ENCODE results near the gene RASL10B.
A peak's percentile ranks its signal among the peaks of the same experiment; 100 is the strongest.
"Not testable (repeated sequence)": the region's sequence is repeated elsewhere in the genome, so short reads cannot be mapped to it uniquely, and the experiment has no call there.

The RASL10B gene, protein sequence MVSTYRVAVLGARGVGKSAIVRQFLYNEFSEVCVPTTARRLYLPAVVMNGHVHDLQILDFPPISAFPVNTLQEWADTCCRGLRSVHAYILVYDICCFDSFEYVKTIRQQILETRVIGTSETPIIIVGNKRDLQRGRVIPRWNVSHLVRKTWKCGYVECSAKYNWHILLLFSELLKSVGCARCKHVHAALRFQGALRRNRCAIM

DNA sequence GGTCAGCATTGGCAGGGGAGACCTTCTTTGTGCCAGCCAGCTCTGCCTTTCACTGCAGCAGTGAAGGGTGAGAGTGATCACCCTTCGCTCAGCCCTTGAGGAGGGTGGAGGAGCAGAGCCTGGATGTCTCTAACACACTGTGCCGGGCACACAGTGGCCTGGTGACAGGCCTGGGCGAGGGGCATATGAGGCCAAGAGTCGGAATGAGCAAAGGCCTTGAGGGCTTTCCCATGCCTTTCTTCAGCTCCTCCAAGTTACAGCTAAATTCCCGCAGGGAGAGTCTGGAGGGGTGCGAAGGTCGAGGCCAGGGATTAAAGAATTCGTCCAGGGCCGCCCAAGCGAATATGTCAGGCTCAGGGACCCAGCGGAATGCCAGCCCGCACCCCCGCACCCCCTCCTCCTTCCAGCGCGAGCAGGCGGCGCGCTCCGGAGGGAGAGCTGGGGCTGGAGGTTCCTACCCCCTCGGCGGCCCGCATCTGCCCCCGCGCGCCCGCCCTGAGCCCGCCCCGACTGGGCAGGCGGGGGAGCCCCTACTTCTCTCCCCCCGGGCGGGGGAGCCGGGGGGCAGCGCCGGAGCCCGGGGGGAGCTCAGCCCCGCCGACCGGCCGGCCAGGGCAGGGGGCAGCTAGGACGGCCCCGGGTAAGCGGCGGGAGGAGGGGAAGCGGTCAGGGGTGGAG is at the start of gene RASL10B:
Gene RASL10B (plus strand): TSS at position 401 of the 678 bp plus-strand sequence. CDS start 3,546 bp downstream, outside the sequence.
- DNase-seq, result peak; percentile 37

DNA sequence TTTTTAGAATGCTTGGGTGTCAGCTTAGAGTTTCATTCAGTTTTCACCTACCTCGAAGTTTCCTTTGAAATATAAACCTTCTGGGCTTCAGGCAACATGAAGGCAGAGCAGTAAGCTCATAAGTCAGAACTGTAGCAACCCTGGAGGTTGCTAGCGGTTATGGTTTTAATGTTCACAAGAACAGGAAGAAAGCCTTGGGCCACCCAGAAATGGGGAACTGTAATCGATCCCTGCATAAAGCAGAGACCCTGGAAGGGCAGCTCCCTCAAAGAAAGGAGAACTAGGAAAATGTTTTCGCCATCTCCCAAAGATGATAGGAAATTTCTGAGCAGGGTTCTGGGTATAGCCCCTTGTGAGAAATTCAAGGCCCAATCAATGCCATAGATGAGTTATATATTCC is 47.8 kb upstream of the RASL10B start:
- no peak for DNase-seq

DNA sequence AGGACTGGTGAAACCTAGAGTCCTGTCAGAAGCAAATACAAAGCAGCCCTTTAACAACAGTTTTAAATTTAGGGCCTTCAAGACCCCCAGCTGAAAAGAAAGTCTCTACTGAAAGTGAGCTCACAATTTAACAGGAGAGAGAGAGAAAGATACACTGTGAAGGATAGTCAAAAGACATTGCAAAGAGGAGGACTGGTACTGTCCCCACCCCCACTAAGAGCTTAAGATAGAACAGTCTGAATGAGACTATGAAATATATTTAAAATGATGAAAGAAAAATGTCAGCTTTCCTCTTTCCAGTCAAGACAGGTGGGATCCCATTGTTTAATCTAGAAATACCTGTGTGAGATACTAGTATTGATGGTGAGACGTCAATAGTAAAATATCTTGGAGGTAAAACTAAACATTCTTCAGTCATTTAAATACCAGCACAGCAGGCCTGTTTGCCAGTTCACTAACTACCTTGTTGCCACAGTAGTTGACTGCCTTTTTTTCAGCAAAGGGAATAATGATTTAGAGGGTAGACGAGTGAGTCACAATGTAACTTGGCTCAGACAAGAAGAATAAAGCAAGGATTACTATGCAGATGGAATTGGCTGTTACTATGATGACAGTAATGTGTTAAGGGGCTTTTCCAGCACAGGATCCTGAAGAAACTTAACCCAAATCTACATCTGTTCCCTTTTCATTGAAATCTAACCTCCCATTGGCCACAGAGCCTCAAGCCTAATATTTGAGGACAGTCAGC is 47.2 kb upstream of the RASL10B start:
- DNase-seq, result no peak

DNA sequence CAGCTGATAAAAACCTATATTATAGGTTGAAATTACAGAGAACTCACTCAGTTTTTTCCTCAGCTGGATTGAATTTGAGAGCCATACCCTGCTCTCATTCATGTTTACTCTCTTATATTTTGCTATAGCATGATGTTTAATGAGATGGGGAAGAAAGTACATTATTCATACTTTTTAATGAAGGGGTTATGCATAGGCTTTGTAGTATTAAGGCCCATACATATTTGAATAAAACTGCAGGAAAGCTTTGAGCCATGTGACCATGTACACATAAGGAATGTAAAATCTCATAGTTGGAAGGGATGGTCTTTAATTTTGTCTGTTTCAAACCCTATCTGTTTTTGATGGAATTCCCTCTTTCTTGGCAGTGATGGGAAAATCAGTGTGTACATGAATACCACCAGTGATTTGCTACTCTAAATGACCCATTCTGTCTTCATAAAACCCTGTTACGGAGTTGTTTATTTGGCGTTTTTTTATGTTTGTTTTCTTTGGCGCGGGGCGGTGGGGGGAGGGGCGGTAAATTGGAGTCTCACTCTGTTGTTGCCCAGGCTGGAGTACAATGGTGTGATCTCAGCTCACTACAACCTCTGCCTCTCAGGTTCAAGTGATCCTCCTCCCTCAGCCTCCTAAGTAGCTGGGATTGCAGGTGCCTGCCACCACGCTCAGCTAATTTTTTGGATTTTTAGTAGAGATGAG is 38.8 kb upstream of the RASL10B start:
- no peak for DNase-seq

DNA sequence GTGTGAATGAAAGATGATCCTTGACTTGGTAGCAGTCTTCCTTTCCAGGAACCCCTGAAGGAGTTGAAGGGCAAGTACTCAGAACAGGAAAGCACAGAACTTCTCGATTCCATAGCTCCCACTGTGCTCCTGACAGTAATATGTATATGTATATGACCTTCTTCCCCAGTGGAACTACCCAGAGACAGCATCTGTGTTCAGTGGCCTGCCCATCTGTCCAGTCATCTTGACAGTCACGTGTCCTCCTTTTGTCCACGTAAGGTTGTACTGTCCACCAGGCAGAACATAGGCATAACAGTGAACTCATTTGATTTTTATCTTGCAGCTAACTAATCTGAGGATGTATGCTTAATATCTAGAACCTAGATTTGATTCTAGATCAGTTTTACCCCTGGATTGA is 37.8 kb upstream of the RASL10B start:
- no peak for DNase-seq

DNA sequence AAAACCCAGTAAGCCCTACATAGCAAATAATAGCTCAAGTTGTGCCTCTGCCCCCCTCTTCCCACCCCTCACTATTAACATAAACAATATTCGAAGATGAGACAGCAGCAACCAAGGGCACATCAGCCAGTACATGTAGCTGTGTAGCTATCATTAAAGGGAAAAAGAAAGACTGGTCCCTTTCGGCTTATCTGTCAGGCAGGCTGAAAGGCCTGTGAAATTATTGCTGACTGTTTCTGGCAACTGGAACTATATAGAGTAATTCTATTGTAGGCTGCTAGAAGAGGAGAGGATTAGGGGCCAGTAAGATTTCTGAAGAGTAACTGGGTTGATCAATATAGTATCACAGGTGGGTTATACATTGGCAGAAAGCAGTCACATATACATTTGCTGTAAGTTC is 36.5 kb upstream of the RASL10B start:
- DNase-seq, result no peak

DNA sequence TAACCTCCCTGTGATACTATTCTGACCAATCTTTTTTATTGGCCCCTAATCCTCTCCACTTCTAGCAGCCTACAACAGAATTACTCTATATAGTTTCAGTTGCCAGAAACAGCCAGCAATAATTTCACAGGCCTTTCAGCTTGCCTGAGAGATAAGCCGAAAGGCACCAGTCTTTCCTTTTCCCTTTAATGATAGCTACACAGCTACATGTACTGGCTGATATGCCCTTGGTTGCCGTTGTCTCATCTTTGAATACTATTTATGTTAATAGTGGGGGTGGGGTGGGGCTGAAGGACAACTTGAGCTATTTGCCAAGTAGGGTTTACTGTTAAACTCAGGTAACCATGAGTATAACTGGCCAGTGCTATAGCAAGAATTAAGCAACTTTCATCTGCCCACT is 35.8 kb upstream of the RASL10B start:
- DNase-seq, result no peak

DNA sequence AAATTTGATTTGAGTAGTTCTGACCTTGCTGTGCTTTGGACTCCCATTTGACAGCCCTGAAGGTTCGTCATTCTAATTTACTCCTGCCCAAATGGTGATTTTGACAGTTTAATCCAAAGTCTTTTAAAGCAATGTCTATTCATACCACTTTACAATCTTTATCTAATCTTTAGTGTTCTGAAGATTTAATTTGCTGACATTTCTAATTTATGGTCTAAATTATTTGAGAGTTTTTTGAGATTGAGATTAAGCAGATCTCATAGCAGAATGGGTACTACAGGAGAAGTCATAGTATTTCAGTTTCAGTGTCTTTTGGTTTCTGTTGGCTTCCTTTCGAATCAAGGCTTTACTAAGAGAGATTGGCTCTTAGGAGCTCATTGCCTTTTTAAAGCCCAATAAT is 32.6 kb upstream of the RASL10B start:
- DNase-seq, result no peak

DNA sequence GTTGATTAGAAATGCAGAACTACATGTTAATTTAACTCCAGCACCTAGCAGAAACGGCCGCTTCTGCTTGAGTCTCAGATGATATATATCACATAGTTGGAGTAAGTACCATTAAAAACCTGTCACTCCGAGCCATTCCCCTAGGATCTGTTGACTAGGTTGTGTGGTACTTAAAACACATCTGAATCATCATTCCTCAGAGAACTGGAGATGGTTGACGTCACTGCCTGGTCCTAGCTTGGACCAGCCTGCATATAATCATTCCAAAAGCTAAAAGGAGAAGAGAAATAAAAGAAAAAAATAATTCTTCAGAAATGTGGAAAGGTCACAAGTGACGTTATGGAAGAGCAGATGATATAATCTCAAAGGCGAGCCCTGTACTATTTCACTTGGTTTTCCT is 31.3 kb upstream of the RASL10B start:
- DNase-seq, result no peak

DNA sequence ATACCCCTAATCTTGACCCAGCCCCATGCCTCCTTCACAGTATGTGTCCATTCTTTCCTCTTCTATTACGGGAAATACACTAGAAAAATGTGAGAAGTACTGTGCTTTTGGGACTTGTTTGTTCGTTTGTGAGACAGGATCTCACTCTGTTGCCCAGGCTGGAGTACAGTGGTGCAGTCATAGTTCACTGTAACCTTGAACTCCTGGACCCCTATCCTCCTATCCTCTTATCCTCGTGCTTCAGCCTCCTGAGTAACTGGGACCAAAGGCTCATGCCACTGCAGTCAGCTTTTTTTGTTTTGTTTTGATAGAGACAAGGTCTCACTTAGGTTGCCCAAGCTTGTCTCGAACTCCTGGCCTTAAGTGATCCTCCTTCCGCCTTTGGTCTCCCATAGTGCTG is 29.9 kb upstream of the RASL10B start:
- DNase-seq, result no peak

DNA sequence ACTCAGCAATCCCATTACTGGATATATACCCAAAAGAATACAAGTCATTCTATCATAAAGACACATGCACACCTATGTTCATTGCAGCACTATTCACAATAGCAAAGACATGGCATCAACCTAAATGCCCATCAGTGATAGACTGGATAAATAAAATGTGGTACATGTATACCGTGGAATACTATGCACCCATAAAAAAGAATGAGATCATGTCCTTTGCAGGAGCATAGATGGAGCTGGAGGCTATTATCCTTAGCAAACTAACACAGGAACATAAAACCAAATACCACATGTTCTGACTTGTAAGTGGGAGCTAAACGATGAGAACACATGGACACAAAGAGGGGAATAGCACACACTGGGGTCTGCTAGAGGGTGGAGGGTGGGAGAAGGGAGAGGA is 28.1 kb upstream of the RASL10B start:
- DNase-seq, result not testable (repeated sequence)

DNA sequence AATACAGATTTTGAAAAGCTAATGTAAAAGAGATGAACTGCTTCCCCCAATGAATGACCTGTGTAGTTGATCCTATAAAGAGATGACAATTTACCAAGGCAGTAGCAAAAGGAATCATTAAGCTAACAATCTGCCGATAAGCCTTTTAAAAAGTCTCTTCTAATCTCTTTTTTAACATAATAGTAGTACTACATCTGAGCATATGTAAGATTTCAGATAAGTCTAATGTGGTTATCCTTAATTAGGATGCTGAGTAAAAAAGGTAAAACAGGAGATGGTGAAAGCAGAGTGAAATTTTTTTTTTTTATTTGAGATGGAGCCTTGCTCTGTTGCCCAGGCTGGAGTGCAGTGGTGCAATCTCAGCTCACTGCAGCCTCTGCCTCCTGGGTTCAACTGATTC is 26.2 kb upstream of the RASL10B start:
- DNase-seq, result no peak

DNA sequence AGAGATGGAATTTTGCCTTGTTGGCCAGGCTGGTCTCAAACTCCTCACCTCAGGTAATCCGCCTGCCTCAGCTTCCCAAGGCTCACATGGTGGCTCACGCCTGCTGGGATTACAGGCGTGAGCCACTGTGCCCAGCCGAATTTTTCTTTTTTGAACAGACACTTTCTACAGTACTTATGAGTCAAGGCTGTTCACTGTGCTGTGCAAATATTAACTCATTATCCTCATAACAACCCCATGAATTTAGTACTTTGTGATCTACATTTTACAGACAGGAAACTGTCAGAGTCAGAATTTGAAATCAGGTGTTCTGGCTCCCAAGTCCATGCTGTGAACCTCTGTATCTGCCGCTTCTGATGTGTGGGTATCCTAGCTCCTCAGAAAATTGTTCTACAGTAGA is 25.7 kb upstream of the RASL10B start:
- no peak for DNase-seq

DNA sequence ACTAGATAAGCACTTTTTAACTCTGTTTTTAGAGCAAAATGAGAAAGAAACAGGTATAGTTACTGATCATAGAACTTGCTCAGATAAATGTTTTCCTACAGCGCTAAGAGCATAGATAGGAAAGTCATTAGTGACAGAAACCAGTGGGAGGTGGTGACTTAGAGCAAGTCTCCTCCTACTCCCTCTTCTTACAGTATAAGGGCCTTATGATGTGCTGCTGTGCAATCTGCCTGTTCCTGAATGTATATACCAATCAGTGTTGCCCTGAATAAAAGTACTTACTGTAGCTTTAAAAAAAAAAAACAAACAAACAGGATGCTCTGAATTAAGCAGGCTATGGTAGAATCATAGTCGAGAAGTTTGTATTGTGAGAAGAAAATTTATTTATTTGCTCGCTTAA is 23.3 kb upstream of the RASL10B start:
- no peak for DNase-seq

DNA sequence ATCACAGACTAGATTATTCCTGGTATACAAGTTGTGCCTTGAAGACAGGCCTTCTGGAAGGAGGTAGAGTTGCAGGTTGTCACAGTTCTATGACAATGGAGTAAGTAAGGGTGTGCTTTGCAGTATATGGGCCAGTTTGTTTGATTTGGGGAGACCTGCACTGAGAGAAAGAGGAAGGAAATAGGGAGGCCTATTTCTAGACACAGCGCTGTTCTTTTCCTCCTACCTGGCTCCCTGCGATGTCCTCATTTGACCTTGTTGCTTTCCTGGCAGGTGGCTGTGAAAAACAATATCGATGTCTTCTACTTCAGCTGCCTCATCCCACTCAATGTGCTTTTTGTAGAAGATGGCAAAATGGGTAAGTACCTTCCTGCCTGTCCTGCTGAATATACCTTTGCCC is 22.5 kb upstream of the RASL10B start:
- no peak for DNase-seq

DNA sequence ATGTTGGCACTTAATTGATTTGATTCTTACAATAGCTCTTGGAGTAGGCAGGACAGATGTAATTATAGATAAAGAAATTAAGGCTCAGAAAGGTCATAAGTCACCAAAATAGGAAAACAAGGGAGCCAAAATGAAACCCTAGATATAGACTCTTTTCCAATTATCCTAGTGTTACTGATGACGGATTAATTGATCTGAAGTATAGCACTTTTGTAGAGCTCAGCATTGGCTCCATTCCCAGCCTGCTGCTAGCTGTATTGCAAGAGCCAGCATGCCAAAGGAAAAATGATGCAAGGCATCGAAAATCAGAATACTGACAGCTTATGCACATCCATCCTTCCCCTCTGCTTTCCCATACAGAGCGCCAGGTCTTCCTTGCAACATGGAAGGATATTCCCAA is 21.6 kb upstream of the RASL10B start:
- no peak for DNase-seq

DNA sequence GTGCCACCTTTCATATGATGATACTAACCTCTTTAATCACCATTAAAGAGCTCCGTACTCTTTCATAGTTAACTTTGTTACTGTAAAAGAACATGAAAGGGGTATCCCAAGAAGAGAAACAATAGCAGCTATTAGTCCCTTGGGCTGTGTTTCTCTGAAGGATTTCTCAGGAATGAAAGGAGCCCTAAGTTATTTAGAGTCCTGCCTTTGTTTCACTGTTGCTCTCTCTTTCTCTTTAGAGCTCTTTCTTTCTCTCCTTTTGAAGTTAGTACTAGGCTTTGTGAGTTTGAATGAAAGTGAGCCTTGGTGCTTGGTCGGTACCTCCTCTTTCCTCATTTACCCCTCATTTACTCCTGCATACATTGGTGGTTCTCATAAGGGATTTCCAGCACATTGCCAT is 20.5 kb upstream of the RASL10B start:
- DNase-seq, result no peak

DNA sequence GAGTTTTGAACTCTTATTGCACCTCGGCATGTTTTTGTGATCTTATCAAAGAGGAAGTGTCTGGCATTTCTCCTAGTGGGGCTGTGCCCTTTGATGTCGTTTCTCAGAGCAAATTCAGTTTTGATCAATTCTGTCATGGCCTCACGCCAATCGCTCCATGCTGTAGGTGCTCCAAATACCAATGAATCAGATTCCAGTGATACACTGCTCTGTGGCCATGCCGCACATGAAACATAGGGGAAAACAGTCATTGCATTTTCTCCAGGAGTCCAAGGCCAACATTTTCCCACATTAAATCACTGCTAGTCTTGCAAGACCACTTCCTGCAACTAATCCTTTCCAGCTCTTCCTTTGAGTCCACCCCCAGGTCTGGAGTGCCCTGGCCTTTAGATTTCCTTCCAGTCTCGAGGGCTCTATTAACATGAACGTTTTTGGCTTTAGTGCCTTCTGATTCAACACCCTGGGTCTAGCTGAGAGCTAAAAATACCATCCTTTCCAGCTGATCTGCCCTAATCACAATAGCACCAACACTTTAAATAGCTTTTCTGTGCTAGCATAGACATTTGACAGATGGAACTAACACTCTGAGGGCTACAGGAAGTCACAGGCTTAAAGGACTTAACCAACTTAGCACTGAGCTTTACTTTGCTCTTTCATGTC is 18.2 kb upstream of the RASL10B start:
- DNase-seq, result no peak

DNA sequence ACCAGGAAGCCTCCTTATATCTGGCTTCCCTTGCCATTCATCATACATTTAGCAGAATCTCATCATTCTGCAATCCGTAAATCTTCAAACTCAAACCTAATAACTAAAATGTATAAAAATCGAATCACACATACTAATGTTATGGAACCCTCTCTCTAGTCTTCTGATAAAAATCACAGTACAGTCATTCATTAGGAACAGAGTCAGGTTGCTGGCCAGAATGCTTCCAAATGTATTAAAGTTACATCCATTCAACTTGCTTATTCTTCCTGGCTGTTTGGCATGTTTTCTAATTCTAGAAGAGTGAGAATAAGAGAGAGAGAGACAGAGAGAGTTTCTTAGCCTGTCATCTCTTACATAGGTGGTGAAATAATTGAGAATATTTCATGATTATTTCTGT is 16.5 kb upstream of the RASL10B start:
- DNase-seq, result no peak

DNA sequence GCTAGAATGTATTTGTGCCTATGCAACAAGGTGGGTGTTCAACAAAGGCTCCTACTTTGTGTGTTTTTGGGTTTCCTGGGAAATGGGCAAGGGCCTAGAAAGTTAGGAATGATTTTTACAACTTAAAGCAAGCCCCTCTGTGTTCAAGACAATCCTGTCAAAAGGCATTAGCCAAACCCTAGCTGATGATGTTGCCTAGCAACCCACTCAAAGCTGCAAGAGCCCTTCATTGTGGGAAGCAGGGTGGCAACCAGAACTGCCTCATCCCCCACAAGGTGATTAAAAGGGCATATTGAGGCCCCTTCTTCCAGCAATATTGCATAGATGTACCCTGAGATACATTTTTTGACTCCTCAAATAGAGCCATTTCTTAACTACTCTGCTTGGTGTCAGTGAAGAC is 16.0 kb upstream of the RASL10B start:
- no peak for DNase-seq

DNA sequence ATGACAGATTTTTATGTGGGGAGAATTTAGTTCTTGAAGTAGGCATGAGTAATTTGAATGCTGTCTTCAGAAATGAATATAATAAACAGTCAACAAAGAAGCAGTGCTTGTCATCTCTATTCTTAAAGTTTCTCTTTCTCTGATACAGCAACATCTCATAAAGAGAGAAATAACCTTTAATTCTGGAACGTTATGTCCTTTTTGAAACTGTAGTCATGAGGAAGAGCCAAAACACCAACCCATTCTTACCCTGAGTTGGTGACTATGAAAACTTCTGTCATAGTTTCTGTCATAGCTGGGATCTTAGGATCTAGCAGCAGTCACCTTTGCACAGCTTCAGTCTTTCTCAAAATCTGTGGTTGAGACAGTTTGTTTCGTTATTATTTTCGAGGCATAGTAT is 15.3 kb upstream of the RASL10B start:
- no peak for DNase-seq

DNA sequence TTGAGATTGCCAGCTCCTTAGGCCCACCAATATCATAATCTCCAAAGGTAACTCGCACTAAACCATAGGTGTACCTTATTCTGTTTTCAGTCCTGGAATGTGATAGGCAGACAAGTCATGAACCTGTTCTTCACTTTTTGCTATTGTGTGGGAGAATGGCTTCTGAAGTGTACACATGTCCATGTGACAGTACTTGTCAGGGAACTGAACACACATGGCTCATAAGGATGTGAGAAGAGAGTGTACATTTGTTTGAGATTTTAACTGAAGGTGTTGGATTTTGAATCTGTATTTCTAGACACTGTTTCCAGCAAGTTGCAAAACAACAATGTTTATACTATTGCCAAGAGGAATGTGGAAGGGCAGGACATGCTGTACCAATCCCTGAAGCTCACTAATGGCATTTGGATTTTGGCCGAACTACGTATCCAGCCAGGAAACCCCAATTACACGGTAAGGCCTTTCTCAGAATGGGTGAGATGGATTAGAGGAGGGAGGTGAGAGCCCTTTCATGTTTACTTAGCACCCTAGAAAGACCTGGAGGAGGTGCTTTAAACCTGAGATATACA is 14.5 kb upstream of the RASL10B start:
- no peak for DNase-seq

DNA sequence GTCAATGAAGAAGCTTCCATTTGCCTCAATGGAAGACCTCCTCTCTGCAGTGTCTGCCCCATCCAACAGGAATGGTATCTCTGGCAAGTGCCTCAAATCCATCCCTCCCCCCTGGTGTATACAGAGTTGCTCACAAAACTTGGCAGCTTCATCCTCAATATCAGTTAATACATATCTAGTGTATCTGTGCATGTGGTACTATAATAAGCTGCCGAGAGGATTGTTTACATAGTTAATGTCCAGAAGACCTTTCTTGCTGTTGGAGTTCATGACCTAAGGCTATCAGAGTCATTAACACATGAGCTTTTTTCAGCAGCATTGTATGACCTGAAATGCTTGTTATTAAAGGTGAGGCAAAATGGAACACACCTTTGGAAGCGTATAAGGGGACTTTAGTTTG is 14.0 kb upstream of the RASL10B start:
- DNase-seq, result no peak

Measured in CD4-positive, alpha-beta T cell treated with Interleukin-12 subunit alpha and Interleukin-12 subunit beta, for 1 hour (primary cell).